ENCODE data around the gene PPIE. TPM values are rescaled to one million over a fixed set of nuclear protein-coding genes. Genes with fewer than 3 reads are reported as not detected.
A peak's percentile ranks its signal among the peaks of the same experiment; 100 is the strongest.

Gene PPIE
- total and polyA plus RNA-seq, 7 donors = 43.2 to 56.4 (median 43.7) TPM

DNA sequence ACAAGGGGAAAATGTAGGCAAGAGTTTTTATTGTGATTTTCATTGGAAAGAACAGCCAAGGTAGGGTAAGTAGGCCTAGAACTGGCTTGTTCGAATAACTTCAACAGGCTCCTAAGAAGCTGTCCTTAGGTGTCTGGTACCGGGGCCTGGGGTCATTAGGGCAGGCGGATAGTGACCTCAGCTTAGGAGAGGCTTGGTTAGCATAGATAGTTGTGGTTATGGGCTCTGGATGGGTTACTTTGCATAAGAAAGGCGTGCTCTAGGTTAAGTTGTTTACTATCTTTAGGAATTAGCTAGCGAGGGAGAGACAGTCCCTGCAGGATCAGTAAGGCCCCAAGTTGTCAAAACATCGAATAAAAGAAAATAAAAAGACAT lies 26.7 kb upstream of the PPIE start:
- intact Hi-C loops (cut with DNase I) = no loop called here
- 83 to 86% methylated on average over 6 of the region's 6 CpGs for WGBS, 2 donors

DNA sequence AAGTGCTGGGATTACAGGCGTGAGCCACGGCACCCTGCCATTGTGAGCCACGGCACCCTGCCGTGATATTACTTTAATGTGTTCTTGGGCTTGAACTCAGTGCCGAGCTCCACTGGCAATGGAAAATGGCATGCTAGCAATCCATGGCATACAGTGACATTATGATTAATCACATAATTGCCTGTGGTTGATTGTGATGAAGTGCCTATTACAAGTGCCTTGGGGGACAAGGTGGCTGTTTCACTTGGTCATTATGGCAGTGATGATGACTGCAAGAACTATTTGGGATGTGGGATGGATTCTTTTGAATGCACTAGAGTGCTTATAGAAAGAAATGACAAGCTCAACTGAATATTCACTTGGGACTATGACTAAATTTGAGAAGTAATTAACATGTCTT lies 25.1 kb upstream of the PPIE start:
- TF ChIP-seq POLR2AphosphoS5 (IDR thresholded peaks at IDR 0.05) = no peak
- TF ChIP-seq, protein P1, sequence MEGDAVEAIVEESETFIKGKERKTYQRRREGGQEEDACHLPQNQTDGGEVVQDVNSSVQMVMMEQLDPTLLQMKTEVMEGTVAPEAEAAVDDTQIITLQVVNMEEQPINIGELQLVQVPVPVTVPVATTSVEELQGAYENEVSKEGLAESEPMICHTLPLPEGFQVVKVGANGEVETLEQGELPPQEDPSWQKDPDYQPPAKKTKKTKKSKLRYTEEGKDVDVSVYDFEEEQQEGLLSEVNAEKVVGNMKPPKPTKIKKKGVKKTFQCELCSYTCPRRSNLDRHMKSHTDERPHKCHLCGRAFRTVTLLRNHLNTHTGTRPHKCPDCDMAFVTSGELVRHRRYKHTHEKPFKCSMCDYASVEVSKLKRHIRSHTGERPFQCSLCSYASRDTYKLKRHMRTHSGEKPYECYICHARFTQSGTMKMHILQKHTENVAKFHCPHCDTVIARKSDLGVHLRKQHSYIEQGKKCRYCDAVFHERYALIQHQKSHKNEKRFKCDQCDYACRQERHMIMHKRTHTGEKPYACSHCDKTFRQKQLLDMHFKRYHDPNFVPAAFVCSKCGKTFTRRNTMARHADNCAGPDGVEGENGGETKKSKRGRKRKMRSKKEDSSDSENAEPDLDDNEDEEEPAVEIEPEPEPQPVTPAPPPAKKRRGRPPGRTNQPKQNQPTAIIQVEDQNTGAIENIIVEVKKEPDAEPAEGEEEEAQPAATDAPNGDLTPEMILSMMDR (IDR thresholded peaks at IDR 0.05) = no peak
- TF ChIP-seq POLR2A (IDR thresholded peaks at IDR 0.05) = no peak
- no peak for TF ChIP-seq EP300 (IDR thresholded peaks at IDR 0.05)
- H3K36me3 ChIP-seq = no peaks in the 10 kb centered on the region
- 92 to 94% methylated on average over 5 of the region's 5 CpGs for WGBS, 2 donors
- intact Hi-C loops (cut with DNase I) = no loop called here
- no peaks in the 10 kb centered on the region for H3K9me3 ChIP-seq
- no peak overlapping the region for H3K27ac ChIP-seq
- DNase-seq = no peak
- no peaks in the 10 kb centered on the region for H3K4me1 ChIP-seq
- no peak overlapping the region for H3K4me3 ChIP-seq
- H3K27me3 ChIP-seq = no peaks in the 10 kb centered on the region

More for the DNA sequence above, 26.7 kb upstream of the PPIE start:
- no peaks in the 10 kb centered on the region for H3K9me3 ChIP-seq
- DNase-seq = no peak
- no peak overlapping the region for H3K27ac ChIP-seq
- TF ChIP-seq EP300 (IDR thresholded peaks at IDR 0.05) = no peak
- H3K4me1 ChIP-seq = no peaks in the 10 kb centered on the region
- H3K27me3 ChIP-seq = no peaks in the 10 kb centered on the region
- no peak overlapping the region for H3K4me3 ChIP-seq
- no peaks in the 10 kb centered on the region for H3K36me3 ChIP-seq

DNA sequence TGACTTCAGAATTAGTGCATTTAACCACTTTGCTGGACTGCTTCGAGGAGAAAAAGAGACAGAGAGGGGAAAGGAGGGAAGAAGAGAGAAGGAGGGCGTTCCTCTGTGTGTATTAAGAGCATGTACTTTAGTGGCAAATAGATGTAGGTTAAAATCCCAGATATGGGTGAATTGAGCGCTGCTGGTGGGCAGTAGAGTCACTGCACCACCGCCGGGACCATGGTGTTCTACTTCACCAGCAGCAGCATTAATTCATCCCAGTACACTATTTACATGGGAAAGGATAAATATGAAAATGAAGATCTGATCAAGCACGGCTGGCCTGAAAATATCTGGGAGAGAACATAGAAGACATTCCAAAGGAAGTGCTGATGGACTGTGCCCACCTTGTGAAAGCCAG lies 20.9 kb upstream of the PPIE start:
- H3K27me3 ChIP-seq = no peaks in the 10 kb centered on the region
- intact Hi-C loops (cut with DNase I) = no loop called here

DNA sequence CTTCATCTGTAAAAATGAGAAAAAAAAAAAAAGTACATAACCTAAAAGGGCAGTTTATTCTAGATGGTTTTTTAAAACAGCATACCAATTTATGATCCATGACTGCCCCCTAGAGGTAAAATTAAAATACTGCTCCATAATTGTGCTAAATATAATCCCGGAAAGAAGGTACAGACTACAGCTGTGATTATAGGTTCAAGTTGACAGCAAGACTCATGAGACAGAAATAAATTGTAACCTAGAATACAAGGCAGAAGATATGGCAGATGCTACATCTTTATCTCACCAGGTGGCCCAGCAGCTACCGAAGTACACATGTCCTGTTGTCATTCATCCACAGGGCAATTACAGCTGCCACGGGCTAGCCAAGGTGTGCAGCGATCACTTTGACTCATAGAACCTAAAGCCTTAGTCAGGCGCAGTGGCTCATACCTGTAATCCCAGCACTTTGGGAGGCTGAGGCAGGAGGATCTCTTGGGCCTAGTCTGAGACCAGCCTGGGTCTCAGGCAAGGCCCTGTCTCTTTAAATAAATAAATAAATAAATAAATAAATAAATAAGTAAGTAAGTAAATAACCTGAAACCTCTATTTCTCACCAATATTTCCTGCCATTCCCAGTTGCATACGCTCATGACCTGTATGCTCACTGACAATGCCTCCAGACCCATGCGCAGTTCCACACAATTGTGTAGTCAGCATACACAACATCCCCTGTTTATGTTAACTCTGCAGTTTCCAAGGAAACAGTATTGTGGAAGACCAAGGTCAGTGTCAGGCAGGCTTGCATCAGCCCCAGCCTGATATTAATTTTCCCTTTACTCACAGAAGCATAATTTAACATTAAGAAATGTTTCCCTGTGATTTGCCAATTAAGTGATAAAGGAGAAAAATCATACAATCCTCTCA lies 18.3 kb upstream of the PPIE start:
- no peaks in the 10 kb centered on the region for H3K9me3 ChIP-seq
- intact Hi-C loops (cut with DNase I) = loop anchor here (1.0 to 5.0 kb wide), 2 partner anchors 68 to 114 kb away; no protein-coding TSS in a partner anchor
- TF ChIP-seq EP300 (IDR thresholded peaks at IDR 0.05) = no peak
- TF ChIP-seq POLR2A (IDR thresholded peaks at IDR 0.05) = no peak
- TF ChIP-seq, protein P1 (IDR thresholded peaks at IDR 0.05) = peak; percentile 33 to 67 (median 61)
- TF ChIP-seq POLR2AphosphoS5 (IDR thresholded peaks at IDR 0.05) = no peak
- no peak for DNase-seq
- H3K36me3 ChIP-seq = no peaks in the 10 kb centered on the region
- 39 to 41% methylated on average over 7 of the region's 7 CpGs for WGBS, 2 donors
- H3K27ac ChIP-seq = no peak overlapping the region
- H3K4me1 ChIP-seq = no peaks in the 10 kb centered on the region
- peaks cover 0 to 2% (median 0%) of the 10 kb centered on the region in 3 donors for H3K27me3 ChIP-seq
- H3K4me3 ChIP-seq = no peak overlapping the region

More for the DNA sequence above, 20.9 kb upstream of the PPIE start:
- H3K9me3 ChIP-seq = no peaks in the 10 kb centered on the region
- no peak overlapping the region for H3K27ac ChIP-seq
- H3K4me3 ChIP-seq = no peak overlapping the region
- DNase-seq = no peak
- H3K36me3 ChIP-seq = no peaks in the 10 kb centered on the region
- 46 to 52% methylated on average over 6 of the region's 6 CpGs for WGBS, 2 donors
- no peaks in the 10 kb centered on the region for H3K4me1 ChIP-seq
- TF ChIP-seq, protein P1 (IDR thresholded peaks at IDR 0.05) = no peak

DNA sequence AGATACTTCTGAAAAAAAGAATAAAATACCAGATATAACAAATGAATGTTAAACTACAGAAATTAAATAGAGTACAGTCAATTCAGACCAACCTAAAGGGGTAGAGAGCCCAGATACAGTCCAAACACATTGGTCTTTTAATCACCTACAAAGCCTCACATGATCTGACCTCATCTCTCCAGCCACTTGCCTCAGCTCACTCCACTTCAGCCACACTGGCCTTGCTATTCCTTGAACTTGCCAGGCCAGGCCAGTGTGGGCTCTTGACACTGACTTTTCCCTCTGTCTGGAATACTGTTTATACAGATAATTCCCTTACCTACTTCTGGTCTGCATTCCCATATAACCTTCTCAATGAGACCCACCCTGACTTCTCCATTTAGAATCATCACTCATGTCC lies 17.0 kb upstream of the PPIE start:
- H3K4me3 ChIP-seq = no peak overlapping the region
- DNase-seq = no peak
- intact Hi-C loops (cut with DNase I) = loop anchor here (5.0 kb wide), 1 partner anchor 69 kb away; no protein-coding TSS in a partner anchor
- H3K27me3 ChIP-seq = peaks cover 0 to 9% (median 0%) of the 10 kb centered on the region in 3 donors
- no peak for TF ChIP-seq EP300 (IDR thresholded peaks at IDR 0.05)
- TF ChIP-seq, protein P1 (IDR thresholded peaks at IDR 0.05) = no peak
- no peak for TF ChIP-seq POLR2AphosphoS5 (IDR thresholded peaks at IDR 0.05)
- no peak for TF ChIP-seq POLR2A (IDR thresholded peaks at IDR 0.05)
- no peaks in the 10 kb centered on the region for H3K9me3 ChIP-seq
- H3K36me3 ChIP-seq = no peaks in the 10 kb centered on the region
- H3K4me1 ChIP-seq = no peaks in the 10 kb centered on the region
- no peak overlapping the region for H3K27ac ChIP-seq

Measured in sigmoid colon (tissue), 7 donors.